ENCODE results near the gene GOLGA6L10.
"Not testable (repeated sequence)": the region's sequence is repeated elsewhere in the genome, so short reads cannot be mapped to it uniquely, and the experiment has no call there.

The GOLGA6L10 gene

DNA sequence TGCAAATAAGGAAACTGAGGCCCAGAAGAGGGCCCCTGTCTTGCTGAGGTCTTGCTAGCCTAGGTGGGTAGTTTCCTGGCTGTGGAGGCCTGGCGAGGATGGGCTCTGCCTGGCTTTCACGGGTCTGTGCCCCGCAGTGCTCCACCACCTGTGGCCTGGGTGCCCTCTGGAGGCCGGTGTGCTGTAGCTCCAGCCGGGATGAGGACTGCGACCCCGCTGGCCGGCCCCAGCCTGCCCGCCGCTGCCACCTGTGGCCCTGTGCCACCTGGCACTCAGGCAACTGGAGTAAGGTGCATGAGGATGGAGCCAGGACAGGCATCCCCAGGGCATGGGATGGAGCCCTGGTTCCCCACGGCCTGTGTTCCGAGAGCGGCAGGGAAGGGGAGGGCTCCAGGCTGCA lies 20.2 kb downstream of the GOLGA6L10 start:
- not testable (repeated sequence) for H3K36me3 ChIP-seq (ENCODE audit: insufficient read depth, insufficient read length, low read length); DNase-seq (ENCODE audit: low read depth, low spot score); H3K27me3 ChIP-seq (ENCODE audit: insufficient read depth, insufficient read length); H3K9me3 ChIP-seq (ENCODE audit: insufficient read depth, low read length); H3K4me1 ChIP-seq (ENCODE audit: insufficient read depth, insufficient read length); H3K9ac ChIP-seq (ENCODE audit: insufficient read length, low read depth); H3K4me3 ChIP-seq (ENCODE audit: insufficient read length, low read depth)

DNA sequence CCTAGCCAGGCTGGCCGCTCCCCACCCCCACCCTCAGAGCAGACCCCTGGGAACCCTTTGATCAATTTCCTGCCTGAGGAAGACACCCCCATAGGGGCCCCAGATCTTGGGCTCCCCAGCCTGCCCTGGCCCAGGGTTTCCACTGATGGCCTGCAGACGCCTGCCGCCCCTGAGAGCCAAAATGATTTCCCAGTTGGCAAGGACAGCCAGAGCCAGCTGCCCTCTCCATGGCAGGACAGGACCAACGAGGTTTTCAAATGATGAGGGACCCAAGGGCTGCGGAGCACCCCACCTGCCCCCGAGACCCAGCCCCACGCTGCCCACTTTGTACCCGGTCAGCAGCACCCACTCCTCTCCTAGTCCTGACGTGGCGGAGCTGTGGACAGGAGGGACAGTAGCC lies 21.9 kb downstream of the GOLGA6L10 start:
- H3K9me3 ChIP-seq (ENCODE audit: insufficient read depth, low read length); H3K9ac ChIP-seq (ENCODE audit: insufficient read length, low read depth); H3K27me3 ChIP-seq (ENCODE audit: insufficient read depth, insufficient read length); H3K36me3 ChIP-seq (ENCODE audit: insufficient read depth, insufficient read length, low read length); H3K4me1 ChIP-seq (ENCODE audit: insufficient read depth, insufficient read length); DNase-seq (ENCODE audit: low read depth, low spot score); H3K4me3 ChIP-seq (ENCODE audit: insufficient read length, low read depth): not testable (repeated sequence)

- H3K27me3 ChIP-seq (ENCODE audit: insufficient read depth, insufficient read length); DNase-seq (ENCODE audit: low read depth, low spot score); H3K4me1 ChIP-seq (ENCODE audit: insufficient read depth, insufficient read length); H3K36me3 ChIP-seq (ENCODE audit: insufficient read depth, insufficient read length, low read length); H3K4me3 ChIP-seq (ENCODE audit: insufficient read length, low read depth); H3K9ac ChIP-seq (ENCODE audit: insufficient read length, low read depth); H3K9me3 ChIP-seq (ENCODE audit: insufficient read depth, low read length): not testable (repeated sequence)
These were observed 22.4 kb downstream of the GOLGA6L10 start for GRCh38 chr15:82326896-82327295.

GRCh38 chr15:82325646-82326045 lies 23.6 kb downstream of the GOLGA6L10 start:
- H3K36me3 ChIP-seq (ENCODE audit: insufficient read depth, insufficient read length, low read length); H3K4me3 ChIP-seq (ENCODE audit: insufficient read length, low read depth); H3K9me3 ChIP-seq (ENCODE audit: insufficient read depth, low read length); H3K27me3 ChIP-seq (ENCODE audit: insufficient read depth, insufficient read length); DNase-seq (ENCODE audit: low read depth, low spot score); H3K4me1 ChIP-seq (ENCODE audit: insufficient read depth, insufficient read length); H3K9ac ChIP-seq (ENCODE audit: insufficient read length, low read depth): not testable (repeated sequence)

- H3K27me3 ChIP-seq (ENCODE audit: insufficient read depth, insufficient read length); H3K9me3 ChIP-seq (ENCODE audit: insufficient read depth, low read length); H3K4me3 ChIP-seq (ENCODE audit: insufficient read length, low read depth); H3K36me3 ChIP-seq (ENCODE audit: insufficient read depth, insufficient read length, low read length); DNase-seq (ENCODE audit: low read depth, low spot score); H3K9ac ChIP-seq (ENCODE audit: insufficient read length, low read depth); H3K4me1 ChIP-seq (ENCODE audit: insufficient read depth, insufficient read length): not testable (repeated sequence)
These were observed 24.4 kb downstream of the GOLGA6L10 start for GRCh38 chr15:82324831-82325230.

GRCh38 chr15:82322488-82322887 lies 26.8 kb downstream of the GOLGA6L10 start:
- H3K4me1 ChIP-seq (ENCODE audit: insufficient read depth, insufficient read length); H3K36me3 ChIP-seq (ENCODE audit: insufficient read depth, insufficient read length, low read length); DNase-seq (ENCODE audit: low read depth, low spot score); H3K9ac ChIP-seq (ENCODE audit: insufficient read length, low read depth); H3K4me3 ChIP-seq (ENCODE audit: insufficient read length, low read depth); H3K27me3 ChIP-seq (ENCODE audit: insufficient read depth, insufficient read length); H3K9me3 ChIP-seq (ENCODE audit: insufficient read depth, low read length): not testable (repeated sequence)

- H3K27me3 ChIP-seq (ENCODE audit: insufficient read depth, insufficient read length); H3K4me1 ChIP-seq (ENCODE audit: insufficient read depth, insufficient read length); H3K4me3 ChIP-seq (ENCODE audit: insufficient read length, low read depth); H3K9ac ChIP-seq (ENCODE audit: insufficient read length, low read depth); H3K9me3 ChIP-seq (ENCODE audit: insufficient read depth, low read length); DNase-seq (ENCODE audit: low read depth, low spot score); H3K36me3 ChIP-seq (ENCODE audit: insufficient read depth, insufficient read length, low read length): not testable (repeated sequence)
These were observed 28.4 kb downstream of the GOLGA6L10 start for GRCh38 chr15:82320861-82321260.

DNA sequence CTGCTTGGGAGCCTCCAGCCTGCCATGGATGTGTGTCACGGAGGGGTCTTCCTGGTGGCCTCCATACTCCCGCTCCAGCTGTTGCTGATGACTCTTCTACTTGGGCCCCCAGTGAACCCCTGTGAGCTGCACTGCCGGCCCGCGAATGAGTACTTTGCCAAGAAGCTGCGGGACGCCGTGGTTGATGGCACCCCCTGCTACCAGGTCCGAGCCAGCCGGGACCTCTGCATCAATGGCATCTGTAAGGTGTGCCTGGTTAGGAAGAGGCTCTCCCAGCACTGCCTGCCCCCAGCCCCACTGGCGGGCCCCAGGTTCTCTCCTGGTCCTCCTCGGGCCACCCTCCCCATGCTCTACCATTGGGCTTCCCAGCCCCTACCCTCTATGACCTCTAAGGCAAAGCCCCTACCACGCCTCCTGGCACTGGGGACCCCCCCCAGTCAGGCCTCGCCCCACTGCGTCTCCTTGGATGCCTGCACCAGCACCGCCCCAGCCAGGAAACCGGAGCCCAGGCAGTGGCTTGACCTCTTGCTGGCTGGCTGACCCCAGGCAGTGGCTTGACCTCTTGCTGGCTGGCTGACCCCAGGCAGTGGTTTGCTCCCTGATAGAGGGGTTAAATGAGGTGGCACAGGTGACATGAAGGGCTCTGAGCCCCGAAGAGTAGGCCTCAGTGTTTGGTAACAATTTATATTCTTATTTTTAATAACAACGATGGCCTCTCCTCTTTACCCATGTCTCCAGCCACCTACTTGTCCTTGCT lies 29.6 kb downstream of the GOLGA6L10 start:
- not testable (repeated sequence) for DNase-seq (ENCODE audit: low read depth, low spot score); H3K9me3 ChIP-seq (ENCODE audit: insufficient read depth, low read length); H3K4me1 ChIP-seq (ENCODE audit: insufficient read depth, insufficient read length); H3K9ac ChIP-seq (ENCODE audit: insufficient read length, low read depth); H3K36me3 ChIP-seq (ENCODE audit: insufficient read depth, insufficient read length, low read length); H3K4me3 ChIP-seq (ENCODE audit: insufficient read length, low read depth); H3K27me3 ChIP-seq (ENCODE audit: insufficient read depth, insufficient read length)

- not testable (repeated sequence) for H3K4me3 ChIP-seq (ENCODE audit: insufficient read length, low read depth); H3K36me3 ChIP-seq (ENCODE audit: insufficient read depth, insufficient read length, low read length); H3K4me1 ChIP-seq (ENCODE audit: insufficient read depth, insufficient read length); H3K9ac ChIP-seq (ENCODE audit: insufficient read length, low read depth); H3K9me3 ChIP-seq (ENCODE audit: insufficient read depth, low read length); DNase-seq (ENCODE audit: low read depth, low spot score); H3K27me3 ChIP-seq (ENCODE audit: insufficient read depth, insufficient read length)
These were observed 31.0 kb downstream of the GOLGA6L10 start for GRCh38 chr15:82318281-82318680.

DNA sequence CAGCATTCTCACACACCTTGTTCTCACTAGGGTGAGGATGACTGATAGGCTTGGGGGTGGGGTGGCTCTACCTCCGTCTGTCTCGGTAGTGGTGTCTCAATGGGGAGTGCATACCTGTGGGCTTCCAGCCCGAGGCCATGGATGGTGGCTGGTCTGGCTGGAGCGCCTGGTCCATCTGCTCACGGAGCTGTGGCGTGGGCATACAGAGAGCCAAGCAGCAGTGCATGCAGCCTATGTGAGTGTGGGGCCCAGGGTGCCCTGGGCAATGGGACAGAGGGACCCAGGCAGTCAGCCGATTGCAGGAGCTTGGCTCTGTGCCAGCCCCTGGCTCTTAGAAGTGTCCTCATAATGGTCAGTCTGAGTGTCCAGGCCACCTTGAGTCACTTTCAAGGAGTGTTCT lies 31.8 kb downstream of the GOLGA6L10 start:
- DNase-seq (ENCODE audit: low read depth, low spot score); H3K36me3 ChIP-seq (ENCODE audit: insufficient read depth, insufficient read length, low read length); H3K9me3 ChIP-seq (ENCODE audit: insufficient read depth, low read length); H3K27me3 ChIP-seq (ENCODE audit: insufficient read depth, insufficient read length); H3K4me3 ChIP-seq (ENCODE audit: insufficient read length, low read depth); H3K4me1 ChIP-seq (ENCODE audit: insufficient read depth, insufficient read length); H3K9ac ChIP-seq (ENCODE audit: insufficient read length, low read depth): not testable (repeated sequence)

Data from NT2/D1 (cell line).